HuH-7 (cell line): ENCODE measurements around the gene CEP128.
"Not testable (repeated sequence)": the region's sequence is repeated elsewhere in the genome, so short reads cannot be mapped to it uniquely, and the experiment has no call there.

Experiments
- DNase-seq: peaks from one replicate; pipeline ENCODE4 v3.0.0; 2011; ENCODE audit warnings: low spot score

Gene CEP128

GRCh38 chr14:80953211-80953610, 11.7 kb upstream of the CEP128 start:
- not testable (repeated sequence) for DNase-seq

- no peak for DNase-seq
Measured at GRCh38 chr14:80951491-80951890, 10.0 kb upstream of the CEP128 start.

GRCh38 chr14:80948291-80948690, 6.8 kb upstream of the CEP128 start:
- DNase-seq, result no peak

- no peak for DNase-seq
Measured at GRCh38 chr14:80946797-80947196, 5.3 kb upstream of the CEP128 start.

- DNase-seq, result no peak
Measured at GRCh38 chr14:80946187-80946586, 4.6 kb upstream of the CEP128 start.

- DNase-seq, result no peak
Measured at GRCh38 chr14:80944861-80945617, 3.5 kb upstream of the CEP128 start.

- no peak for DNase-seq
Measured at GRCh38 chr14:80942191-80942600, 658 bp upstream of the CEP128 start.

- DNase-seq, result no peak
Measured at GRCh38 chr14:80940146-80940545, 1.4 kb downstream of the CEP128 start.

GRCh38 chr14:80933686-80934085, 7.9 kb downstream of the CEP128 start:
- DNase-seq, result no peak

GRCh38 chr14:80933282-80933681, 8.3 kb downstream of the CEP128 start:
- no peak for DNase-seq

- DNase-seq, result no peak
Measured at GRCh38 chr14:80930836-80931389, 10.6 kb downstream of the CEP128 start.

GRCh38 chr14:80930095-80930494, 11.4 kb downstream of the CEP128 start:
- no peak for DNase-seq

GRCh38 chr14:80927083-80927989, 14.2 kb downstream of the CEP128 start:
- no peak for DNase-seq

- DNase-seq, result no peak
Measured at GRCh38 chr14:80926397-80927082, 15.0 kb downstream of the CEP128 start.

- no peak for DNase-seq
Measured at GRCh38 chr14:80924365-80925103, 17.0 kb downstream of the CEP128 start.

GRCh38 chr14:80923368-80923767, 18.2 kb downstream of the CEP128 start:
- DNase-seq, result no peak

- no peak for DNase-seq
Measured at GRCh38 chr14:80919622-80920021, 21.9 kb downstream of the CEP128 start.

- not testable (repeated sequence) for DNase-seq
Measured at GRCh38 chr14:80912013-80912412, 29.5 kb downstream of the CEP128 start.

GRCh38 chr14:80906946-80907345, 34.6 kb downstream of the CEP128 start:
- DNase-seq, result no peak

GRCh38 chr14:80906336-80906735, 35.2 kb downstream of the CEP128 start:
- no peak for DNase-seq

GRCh38 chr14:80902608-80903007, 38.9 kb downstream of the CEP128 start:
- DNase-seq, result no peak

- DNase-seq, result no peak
Measured at GRCh38 chr14:80901822-80902221, 39.7 kb downstream of the CEP128 start.
